Endothelial cell of umbilical vein (primary cell): ENCODE measurements around the gene ARID3B.

ENCODE experiments used
- EZH2 ChIP-seq: IDR thresholded peaks from 2 replicates; pipeline ENCODE4 v1.6.1; 2012; ENCODE audit warnings: borderline replicate concordance, low read depth, mild to moderate bottlenecking, moderate library complexity, low read length, inconsistent platforms; ENCODE audit not compliant: severe bottlenecking
- POLR2A ChIP-seq: IDR thresholded peaks from 2 replicates; pipeline ENCODE4 v1.6.1; 2012; ENCODE audit warnings: low read depth, mild to moderate bottlenecking, control low read depth, low read length
- TF ChIP-seq, protein P1 (sequence below), 2 donors: IDR thresholded peaks; 1 replicate in 1 of 2; 2 replicates in 1 of 2; pipeline ENCODE4 v1.5.1; 2011; ENCODE audit warnings: low read length in 2 of 2, mild to moderate bottlenecking in 2 of 2, moderate library complexity in 2 of 2, control low read depth in 1 of 2, inconsistent platforms in 1 of 2, low read depth in 1 of 2; ENCODE audit not compliant: insufficient read depth in 1 of 2; ENCODE audit errors: extremely low read depth in 1 of 2
- TF ChIP-seq, protein P2 (sequence below): IDR thresholded peaks from 2 replicates; pipeline ENCODE4 v1.6.1; 2011; ENCODE audit not compliant: insufficient read depth, insufficient read length

DNA sequence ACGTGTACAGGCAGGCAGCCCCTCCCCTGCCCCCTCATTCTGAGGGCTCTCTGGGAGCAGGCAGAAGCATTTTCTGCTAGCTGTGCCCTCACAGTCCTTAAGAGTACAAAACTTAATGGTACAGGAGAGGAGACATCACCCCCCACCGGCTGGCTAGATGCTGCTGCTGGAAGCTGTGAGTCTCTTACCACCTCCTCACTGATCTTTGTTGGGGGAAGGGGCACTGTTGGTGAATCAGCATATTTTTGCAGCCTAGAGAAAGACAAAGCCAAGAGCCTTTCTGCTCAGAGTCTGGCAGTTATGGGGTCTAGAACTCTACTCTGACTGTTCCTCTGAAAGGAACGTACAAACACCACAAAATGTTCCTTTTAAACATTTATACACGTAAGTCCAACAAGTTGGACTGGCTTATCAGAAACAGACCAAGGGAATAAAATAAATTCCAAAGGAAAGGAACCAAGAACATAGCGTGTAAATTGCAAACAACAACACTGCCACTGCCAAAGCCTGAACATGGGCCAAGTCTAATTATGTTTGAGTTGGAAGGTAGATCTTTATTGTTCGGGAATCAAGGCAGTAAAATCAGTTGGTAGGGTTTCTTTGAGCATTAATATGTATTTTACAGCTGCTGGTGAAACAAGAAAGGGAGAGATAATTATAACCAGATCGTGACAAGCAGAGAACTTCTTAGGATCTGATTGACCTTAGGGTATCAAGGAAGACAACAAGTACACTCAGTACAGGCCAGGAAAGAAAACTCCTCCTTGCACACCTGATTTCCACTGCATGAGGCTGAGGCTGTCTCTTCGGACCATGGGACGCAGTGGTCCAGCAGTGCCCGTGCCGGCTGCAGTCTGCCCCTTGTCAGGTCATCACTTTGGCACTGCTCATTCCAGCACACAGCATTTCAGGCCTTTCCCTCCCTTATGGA lies 102.0 kb downstream of the ARID3B start:
- TF ChIP-seq, protein P1, sequence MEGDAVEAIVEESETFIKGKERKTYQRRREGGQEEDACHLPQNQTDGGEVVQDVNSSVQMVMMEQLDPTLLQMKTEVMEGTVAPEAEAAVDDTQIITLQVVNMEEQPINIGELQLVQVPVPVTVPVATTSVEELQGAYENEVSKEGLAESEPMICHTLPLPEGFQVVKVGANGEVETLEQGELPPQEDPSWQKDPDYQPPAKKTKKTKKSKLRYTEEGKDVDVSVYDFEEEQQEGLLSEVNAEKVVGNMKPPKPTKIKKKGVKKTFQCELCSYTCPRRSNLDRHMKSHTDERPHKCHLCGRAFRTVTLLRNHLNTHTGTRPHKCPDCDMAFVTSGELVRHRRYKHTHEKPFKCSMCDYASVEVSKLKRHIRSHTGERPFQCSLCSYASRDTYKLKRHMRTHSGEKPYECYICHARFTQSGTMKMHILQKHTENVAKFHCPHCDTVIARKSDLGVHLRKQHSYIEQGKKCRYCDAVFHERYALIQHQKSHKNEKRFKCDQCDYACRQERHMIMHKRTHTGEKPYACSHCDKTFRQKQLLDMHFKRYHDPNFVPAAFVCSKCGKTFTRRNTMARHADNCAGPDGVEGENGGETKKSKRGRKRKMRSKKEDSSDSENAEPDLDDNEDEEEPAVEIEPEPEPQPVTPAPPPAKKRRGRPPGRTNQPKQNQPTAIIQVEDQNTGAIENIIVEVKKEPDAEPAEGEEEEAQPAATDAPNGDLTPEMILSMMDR (IDR thresholded peaks at IDR 0.05; ENCODE audit: extremely low read depth in 1 of 2, insufficient read depth in 1 of 2, low read depth in 1 of 2, low read length in 2 of 2): no peak
- TF ChIP-seq POLR2A: no peak
- no peak for TF ChIP-seq EZH2
- TF ChIP-seq, protein P2, sequence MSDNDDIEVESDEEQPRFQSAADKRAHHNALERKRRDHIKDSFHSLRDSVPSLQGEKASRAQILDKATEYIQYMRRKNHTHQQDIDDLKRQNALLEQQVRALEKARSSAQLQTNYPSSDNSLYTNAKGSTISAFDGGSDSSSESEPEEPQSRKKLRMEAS: no peak
